ENCODE data around the gene ADAM19. TPM values are rescaled to one million over a fixed set of nuclear protein-coding genes. Genes with fewer than 3 reads are reported as not detected.

Gene ADAM19
- total RNA-seq, 1 experiment from 2014 or later = 45.6 TPM

DNA sequence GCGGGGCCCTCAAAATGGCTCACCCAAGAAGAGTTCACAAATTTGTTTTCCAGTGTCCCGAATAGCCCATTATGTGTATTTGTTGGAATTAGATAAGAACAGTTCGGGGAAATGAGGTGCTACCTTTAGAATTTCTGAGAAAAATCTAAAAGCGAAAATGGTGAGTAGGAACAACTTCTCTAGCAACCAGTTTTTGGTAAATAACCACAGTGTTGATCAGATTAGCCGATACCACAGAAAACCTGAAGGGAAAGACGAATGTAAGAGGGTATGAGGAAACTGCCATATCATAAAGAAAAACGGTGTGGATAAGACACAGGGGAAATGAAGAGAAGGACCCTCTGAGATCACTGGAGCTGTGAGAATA, 31.0 kb downstream of the ADAM19 start:
- DNase-seq (ENCODE audit: low read depth) = no peak

DNA sequence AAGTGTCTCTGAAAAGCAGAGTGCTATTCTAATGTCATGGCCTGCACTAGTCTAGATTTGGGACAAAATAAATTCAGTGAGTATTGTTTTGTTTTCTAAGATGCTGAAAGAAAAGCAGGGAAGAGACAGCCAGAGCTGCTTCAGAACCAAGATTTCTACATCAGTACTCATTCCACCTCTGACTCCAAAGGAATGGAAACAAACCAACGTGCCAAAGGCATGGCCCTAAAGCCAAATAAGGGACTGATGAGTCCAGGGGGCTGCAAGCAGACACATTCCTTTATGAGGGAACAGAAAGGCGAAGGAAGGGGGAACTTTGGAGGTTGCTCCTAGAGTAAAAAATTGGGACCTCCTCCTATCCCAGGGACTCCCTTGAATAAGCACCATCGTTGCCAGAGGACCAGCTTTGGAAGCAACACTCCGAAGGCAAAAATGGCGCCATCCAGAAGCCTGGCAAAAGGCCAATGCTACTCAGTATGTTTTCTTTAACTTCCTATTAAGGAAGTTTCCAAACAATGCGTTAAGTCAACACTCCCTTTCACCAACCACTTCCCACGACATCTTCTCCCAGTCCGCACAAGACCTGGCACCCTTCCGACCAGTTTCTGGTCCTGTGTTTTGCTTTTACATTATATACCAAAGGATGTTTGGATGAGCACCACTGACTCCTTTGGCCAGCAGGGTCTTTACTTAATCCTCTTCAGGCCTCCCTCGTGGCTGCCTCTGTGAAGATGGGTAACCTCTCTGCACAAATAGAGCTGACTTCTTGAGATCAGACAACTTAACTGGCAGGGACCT, 31.6 kb downstream of the ADAM19 start:
- no peak for DNase-seq (ENCODE audit: low read depth)

DNA sequence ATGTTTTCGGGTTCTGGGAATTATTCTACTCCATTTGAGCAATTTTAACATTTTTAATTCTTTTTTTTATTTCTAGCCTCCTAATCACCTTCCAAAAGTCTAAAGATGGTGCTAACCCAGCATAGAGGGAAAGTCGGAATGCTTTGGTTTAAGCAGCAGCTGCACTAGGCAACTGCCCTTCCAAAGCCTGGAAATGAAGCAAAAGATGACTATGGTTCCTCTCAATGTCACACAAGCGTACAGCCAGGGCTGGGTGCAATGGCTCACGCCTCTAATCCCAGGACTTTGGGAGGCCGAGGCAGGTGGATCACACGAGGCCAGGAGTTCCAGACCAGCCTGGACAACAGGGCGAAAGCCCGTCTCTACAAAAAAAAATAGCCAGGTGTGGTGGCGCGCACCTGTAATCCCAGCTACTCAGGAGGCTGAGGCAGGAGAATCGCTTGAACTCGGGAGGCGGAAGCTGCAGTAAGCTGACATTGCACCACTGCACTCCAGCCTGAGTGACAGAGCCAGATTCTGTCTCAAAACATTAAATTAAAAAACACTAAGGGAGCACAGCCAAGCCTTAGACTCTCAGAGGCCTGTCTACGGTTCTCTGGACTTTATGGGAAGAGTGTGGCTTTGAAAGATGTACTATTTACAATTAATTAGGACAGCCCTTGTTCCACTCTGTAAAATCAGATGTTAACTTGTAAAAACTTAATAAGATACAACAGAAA, 33.1 kb downstream of the ADAM19 start:
- no peak for DNase-seq (ENCODE audit: low read depth)

DNA sequence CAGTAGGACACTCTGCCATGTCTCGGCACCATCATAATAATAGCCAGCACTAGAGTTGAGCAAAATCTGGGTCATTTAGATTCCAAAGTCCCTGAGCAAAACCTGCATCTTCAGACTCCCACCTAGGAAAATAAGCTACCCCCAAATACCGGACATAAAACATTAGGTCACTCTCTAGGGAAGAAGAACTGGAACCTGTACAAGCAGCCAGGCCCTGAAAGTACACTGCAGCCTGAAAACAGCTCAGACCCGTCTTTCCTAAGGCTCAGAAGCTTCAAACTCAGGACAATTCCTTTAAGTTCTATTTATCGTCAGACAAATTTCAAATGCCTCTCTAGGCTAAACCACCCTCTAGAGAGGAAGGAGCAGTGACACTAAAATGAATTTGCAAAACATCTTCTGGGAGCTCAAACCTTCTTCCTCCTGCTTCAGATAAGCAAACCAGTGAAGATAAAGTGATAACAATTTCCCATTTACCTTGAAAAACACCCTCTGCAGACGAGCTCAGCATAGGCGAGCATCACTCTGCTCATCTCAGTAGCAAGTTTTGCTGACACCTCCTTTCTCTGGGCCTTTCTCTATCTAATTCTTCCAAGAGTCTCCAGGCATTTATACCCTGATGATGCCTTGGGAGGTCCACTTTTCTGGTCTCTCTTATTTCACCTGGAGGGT, 34.0 kb downstream of the ADAM19 start:
- DNase-seq (ENCODE audit: low read depth) = no peak

DNA sequence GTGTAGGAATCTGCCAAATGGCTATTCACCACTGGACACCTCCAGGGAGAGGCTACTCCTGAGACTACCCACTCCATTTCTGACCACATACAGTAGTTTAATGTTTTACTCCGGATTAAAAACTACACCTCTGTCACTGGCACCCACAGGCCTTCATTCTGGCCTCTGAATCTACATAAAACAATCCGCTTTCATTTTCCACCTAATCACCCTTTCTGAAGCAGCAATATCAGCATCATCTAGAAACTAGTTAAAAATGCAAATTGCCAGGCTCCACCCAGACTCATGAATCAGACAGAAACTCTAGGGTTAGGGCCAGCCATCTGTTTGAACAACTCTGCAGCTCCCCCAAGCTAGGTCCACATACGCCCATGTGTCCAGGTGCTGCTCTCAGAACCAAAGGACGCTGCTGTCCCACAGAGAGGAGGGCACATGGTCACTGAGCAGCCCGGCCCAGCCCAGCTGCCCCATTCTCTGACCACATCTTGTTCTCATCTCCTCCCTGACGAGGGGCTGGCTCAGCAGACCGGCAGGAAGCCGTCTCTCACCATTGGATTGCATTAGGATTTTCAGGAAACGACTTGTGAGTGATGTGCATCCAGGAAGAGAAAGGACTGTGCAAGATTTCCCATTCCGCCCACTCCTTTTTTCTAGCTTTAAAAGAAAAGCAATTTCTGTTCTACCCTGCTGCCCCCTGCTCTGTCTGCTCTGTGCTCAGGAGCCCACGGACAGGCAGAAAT, 34.7 kb downstream of the ADAM19 start:
- peak; percentile 78 for DNase-seq (ENCODE audit: low read depth)

DNA sequence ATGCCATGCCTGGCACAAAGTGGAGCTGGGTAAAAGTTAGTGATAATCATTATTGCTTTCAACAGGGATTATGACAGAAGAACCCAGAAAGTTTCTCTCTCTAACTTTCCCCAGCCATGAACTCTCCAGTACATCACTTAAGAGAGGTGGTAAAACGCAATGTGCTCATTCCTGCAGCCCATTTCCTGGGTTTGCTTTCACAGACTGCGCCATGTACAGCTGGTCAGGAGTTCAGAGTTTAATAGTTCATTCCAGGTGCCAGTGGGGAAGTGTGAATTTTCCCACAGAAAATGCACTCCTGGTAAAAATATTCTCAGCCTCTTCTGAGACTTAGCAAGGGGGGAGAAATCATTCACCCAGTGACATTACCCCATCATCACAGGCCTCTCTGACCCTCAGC, 35.5 kb downstream of the ADAM19 start:
- DNase-seq (ENCODE audit: low read depth) = no peak

DNA sequence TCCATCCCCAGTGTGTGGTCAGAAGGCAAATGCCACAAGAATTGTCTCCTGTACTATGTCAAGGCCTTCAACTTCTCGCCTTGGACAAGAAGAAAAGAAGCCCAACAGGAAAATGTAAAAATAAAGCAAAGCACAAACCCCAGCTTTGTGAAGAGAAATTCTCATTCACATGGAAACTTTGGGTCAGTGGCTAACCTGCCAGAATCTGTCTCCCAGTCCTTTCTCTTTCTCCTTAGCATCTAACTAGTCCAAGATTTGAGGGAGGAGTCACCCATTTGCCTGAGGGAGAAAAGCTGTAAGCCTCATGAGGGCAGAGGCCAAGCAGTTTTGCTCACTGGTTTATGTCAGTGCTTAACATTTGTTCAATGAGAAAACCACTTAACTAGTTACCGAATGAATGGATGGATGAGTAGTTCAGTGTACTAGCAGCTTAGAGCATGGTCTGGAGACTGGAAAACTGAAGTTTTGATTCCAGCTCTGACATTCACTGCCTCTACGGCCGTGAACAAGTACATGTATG, 36.0 kb downstream of the ADAM19 start:
- DNase-seq (ENCODE audit: low read depth) = no peak

DNA sequence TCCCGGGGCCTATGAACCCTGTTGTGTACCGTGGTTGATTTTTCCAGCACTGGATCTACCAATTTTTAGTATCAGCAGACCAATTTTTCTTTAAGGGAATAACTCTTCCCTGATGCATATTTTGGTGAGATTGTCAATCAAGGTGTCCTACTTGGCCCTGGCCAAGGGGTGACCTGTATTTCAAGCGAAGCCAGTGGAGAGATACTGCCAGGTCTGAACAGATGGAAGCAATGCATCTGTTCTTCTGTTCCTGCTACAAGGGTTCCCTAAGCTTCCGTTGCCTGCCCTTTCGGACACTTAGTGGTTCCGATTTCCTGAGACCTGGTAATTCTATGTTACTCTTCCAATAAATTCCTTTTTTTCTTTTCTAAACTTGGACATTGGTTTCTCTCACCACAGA, 37.3 kb downstream of the ADAM19 start:
- DNase-seq (ENCODE audit: low read depth) = no peak

DNA sequence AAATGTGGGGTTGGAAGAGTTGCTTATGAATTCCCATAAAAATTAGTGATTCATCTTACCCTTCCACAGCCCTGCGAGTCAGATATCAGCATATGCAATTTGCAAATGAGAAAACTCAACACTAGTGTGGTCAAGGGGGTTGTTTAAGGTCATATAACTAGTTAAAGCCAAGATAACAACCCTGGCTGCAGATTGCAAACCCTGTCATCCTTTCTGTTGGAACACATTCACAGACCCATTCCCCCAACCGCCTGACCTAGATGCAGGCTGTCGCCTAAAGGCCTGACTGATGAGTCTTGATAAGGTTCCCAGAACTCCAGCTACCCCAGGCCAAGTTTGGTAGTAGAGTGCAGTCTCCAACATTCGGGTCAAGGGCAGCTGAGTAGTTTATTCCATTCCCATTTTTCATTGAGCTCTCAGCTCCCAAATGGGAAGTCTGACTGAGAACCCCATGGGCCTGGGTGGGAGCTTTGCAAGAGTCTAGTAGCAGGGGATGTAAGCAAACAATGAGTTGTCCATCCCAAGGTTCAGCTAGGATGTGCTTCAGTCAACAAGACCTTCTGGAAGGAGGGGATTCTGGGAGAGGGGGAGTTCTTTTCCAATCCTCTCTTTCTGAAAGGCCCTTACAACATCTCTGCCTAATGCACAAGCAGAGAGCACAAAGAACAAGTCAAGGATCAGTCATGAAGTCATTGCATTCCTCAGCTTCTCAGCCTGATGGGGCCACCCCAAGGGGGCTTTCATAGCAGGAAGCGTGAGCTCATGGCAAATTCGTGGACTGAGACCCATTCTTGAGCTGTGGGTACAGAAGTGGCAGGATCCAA, 40.3 kb downstream of the ADAM19 start:
- DNase-seq (ENCODE audit: low read depth) = no peak

DNA sequence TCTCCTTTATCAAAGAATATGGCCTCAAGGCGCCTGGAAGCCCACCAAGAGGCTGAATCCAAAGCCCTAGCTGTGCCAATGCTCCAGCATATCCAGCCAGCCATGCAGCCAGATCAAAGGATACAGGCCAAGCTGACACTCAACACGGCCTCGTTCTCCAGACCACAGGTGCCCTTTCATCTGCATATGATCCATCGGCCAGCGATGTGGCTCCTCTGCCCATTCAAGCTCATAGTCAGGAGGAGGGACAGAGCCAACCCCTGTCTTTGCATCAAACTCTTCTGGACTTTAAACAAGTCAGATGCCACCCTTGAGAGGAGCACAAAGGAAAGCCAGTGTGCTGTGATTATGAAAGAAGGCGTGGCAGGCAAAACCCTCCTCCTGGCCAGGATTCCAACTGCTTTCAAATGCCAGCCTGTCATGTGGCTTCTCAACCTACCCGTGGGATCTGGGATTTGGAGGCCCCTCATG, 42.5 kb downstream of the ADAM19 start:
- no peak for DNase-seq (ENCODE audit: low read depth)

DNA sequence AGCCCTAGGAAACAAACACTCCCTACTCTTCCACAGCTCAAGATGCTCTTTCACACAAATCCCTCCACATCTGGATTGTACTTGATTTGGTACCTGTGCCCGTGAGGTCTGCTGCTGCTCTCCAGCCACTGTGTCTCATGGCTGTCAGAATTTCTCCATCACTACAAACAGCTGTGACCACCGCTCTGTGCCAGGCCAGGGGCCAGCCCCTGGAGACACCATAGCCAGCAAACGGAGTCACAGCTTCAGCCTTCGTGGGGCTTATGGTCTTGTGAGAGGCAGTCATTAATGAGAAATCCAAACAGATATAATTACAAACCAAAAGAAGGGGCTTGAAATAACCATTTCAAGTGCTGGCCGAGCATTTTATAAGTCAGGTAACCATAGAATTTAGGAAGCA, 43.6 kb downstream of the ADAM19 start:
- DNase-seq (ENCODE audit: low read depth) = no peak

DNA sequence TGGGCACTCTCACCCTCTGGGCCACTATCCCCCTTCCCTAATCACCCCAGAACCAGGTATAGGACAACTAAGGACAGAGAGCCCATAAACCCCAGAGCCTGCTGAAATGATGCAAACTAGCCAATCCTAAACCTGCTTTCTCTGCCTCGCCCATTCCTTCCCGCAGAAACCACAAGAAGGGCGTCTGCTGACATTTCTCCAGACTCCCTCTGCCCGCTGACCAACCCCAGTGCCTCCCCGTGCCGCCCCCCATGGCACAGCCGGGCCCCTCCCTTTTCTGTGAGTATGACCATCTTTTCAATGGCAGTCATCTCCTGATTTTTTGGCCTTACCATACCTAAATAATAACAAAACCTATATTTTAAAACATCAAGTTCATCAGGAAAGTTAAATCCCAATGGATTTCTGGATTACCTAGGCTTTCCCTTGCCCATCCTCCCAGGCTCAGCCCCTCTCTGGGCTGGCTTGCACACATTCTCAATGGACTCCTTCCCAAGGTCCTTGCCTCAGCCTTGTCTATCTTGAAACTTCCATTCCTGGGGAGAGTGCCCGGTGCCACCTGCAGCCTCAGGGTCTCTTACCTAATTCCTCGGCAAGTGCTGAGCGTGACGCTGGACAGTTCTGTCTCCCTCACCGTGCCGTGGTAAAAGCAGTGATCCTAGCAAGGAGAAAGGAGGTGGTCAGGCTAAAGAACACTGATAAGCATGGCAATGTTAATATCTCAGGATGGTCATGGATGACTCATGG, 45.2 kb downstream of the ADAM19 start:
- no peak for DNase-seq (ENCODE audit: low read depth)

DNA sequence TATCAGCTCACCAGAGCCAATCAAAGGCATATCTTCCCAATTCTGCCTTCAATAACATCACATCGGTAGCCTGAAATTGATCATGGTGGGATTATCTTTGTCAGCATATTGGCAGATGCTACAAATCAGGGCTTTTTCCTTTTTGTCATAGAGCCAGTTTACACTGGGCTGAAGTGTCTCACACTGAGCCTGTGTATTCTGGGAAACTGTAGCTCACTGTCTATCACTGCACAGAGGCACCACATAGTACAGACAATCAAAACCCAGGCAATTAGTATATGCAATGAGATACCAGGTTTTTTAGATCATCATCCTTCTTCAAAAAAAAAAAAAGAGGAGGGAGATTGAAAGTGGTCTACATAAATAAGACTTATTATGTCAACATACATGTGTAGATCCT, 46.6 kb downstream of the ADAM19 start:
- DNase-seq (ENCODE audit: low read depth) = no peak

DNA sequence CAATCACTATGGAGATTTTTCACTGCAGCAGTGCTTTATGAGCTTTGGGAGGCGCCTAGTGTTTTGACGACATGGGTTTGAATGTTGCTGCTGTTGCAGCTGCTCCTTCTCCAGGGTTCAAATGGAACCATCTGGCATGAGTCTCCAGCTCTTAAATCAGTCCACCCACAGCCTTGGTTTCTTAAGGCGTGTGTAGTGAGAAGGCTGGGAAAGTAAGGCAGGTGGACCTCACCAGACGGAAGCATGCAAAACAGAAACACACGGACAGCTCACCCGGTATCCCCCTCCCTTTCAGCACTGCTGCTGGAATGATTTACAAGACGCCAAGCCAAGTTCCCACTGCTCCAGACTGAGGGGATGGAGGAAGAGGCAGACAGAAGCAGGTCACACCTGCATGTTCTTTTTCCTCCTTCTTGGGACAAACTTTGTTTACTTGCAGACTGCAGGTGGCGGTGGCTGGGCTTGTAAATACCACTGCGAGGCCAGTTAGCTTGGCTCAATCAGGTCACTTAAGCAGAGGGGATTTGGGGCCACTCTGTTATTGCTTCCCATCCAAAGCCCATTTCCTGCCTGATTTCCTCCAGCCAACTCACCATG, 47.4 kb downstream of the ADAM19 start:
- no peak for DNase-seq (ENCODE audit: low read depth)

DNA sequence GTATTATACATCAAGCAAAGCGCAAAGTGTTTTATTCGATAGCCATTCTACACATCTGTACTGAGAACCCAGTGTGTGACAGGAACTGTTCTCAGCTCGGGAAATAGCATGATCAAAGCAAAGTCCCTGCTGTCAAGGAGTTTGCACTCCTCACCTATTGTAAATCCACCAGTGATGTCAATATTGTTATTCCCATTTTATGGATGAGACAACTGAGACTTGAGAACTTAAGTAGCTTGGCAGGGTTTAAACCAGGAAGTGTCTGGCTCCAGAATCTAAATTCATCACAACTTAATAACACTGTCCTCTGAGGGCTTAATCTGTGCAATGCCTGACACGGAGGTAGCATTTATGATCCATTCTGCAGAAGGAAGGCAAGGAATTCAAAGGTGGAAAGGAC, 50.7 kb downstream of the ADAM19 start:
- DNase-seq (ENCODE audit: low read depth) = no peak

DNA sequence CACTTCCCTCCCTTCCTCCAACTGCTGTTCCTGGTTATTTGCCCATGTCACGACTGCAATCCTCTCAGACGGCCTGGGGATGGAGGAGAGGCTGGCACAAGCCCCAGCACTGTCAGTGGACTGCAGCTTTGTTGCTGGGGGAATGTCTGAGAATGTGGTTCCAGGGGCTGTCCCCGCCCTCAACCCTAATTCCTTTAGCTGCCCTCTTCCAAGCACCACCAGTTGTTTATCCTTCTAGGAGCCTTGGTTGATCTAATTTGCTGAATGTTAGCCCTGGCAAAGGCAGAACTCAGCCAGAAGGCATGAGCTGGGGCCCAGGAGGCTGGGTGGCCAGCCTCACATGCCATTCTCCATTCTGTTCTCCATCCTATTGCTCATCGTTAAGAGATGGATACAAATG, 51.6 kb downstream of the ADAM19 start:
- DNase-seq (ENCODE audit: low read depth) = no peak

DNA sequence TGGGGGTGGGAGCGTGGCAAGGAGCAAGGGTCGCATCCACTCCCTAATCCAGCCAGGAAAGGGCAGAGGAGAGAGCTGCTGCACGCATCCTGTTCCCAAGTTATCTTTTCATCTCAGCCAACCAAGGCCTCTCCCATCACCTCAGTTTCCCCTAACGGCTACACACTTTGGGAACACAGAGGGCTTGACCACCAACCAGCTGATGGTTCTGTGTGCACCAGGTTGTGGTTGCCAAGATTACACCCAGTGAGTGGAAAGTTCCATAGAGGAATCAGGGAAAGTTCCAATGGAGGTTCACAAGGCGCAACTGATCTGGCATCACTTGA, 53.9 kb downstream of the ADAM19 start:
- no peak for DNase-seq (ENCODE audit: low read depth)

DNA sequence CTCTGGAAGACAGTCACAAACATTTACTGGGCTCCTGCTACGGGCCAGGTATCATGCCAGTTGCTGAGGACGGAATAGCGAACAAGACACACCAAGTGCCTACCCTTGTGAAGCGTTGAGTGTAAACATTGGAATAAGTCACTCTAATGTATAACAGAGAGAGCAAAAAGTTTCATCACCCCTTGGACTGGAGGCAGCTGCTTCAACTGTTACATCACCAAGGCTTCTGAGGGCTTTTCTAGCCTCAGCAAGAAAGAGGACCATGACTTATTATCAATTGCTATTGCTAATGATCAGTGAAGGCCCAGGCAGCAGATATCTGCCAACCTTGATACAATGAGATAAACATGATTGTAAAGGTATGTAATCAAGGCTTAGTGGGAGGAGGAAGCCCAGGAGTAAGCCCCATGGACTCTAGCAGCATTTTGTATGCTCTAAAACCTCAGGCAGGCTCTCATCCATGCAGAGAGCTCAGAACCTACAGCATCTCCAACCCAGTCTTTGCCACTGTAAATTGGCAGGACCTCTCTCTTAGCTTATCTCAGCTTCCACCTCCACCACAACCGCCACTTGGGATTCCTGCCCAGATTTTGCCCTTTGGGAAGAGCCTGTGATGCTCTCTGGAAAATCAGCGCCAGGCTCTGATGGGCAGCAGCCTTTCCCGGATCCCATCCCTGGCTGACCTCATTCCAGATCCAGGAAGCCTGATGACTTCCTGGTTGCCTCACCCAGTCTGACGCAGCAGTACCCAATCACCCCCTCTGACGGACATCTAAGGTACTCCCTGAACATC, 54.5 kb downstream of the ADAM19 start:
- peak; percentile 81 for DNase-seq (ENCODE audit: low read depth)

Data from HT1080 (cell line).